ENCODE measurements around the gene OSGIN1. TPM values are rescaled to one million over a fixed set of nuclear protein-coding genes. Genes with fewer than 3 reads are reported as not detected.

Gene OSGIN1
- total RNA-seq, 2 experiments from 2014 or later: 0.24 to 0.26 TPM

DNA sequence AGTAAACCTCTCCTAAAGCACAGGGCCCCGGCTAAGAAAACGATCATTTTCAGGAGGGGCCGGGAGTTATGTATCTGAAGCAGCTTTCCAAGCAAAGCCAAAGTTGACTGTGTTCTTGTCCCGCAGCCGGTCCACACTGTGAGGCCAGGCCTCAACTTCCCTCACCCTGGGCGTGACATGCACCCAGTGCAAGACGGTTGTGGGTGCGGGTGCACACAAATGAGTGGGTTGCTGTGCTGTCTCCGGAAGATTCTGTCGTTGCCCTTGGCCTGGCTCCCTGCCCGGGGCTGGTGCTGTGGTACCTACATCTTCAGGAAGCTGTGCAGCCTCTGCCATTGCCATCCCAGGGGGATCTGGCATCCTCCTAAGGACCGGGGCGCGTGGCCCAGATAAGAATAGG, 37.5 kb upstream of the OSGIN1 start:
- CTCF ChIA-PET: interaction anchor here (1.4 kb wide), 1 partner anchor 12 kb away, joined by 3 read pairs; no protein-coding TSS in a partner anchor
- Mint-ChIP-seq H3K27ac (no peak overlapping the region), H3K36me3 (ENCODE audit: low read depth) (peaks cover 40% of the 10 kb centered on the region), H3K4me3 (no peak overlapping the region), H3K4me1 (ENCODE audit: low read depth) (no peaks in the 10 kb centered on the region), H3K27me3 (ENCODE audit: low read depth) (no peaks in the 10 kb centered on the region), H3K9me3 (ENCODE audit: insufficient read depth) (no peaks in the 10 kb centered on the region)
- POLR2A ChIA-PET: no interaction called here
- DNase-seq (no peak), ATAC-seq (no peak)

DNA sequence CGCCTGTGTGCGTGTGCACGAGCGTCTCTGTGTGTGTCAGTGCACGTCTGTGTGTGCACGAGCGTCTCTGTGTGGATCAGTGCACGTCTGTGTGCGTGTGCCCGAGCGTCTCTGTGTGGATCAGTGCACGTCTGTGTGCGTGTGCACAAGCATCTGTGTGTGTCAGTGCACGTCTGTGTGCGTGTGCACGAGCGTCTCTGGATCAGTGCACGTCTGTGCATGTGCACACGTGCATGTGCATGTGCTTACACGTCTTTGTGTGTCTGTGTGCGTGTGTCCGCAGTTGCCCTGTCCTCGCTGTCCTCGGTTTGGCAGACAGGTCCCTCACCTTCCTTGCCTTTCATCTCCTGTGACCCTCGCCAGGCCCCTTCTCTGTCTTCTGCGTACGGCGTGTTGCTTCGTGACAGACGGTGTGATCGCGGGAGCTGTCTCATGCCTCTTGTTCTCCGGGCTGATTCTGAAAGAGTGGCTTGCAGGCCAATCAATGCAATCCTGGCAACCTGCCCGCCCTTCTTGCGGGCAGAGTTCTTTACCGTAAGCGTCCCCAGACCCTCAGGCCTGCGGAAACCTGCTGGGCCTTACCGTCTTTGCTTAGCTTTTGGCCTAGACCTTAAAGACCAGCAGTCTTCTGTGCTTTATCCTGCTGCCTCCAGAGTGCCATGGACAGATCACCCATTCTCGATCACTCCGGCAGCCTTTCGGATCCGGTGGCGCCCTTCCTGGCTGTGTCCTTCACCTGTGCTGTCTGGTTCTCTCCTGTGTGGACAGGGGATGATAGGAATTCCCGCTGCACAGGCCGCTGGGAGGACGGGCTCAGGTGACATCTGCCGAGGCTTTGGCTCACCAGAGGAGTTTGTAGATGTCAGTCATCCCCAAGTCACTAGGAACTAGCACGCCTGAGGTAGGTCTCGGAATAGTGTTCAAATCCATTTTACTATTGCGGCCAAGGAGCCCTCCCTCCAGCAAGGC, 35.6 kb upstream of the OSGIN1 start:
- Mint-ChIP-seq H3K4me3 (no peak overlapping the region), H3K27ac (no peak overlapping the region)
- CTCF ChIA-PET: no interaction called here

DNA sequence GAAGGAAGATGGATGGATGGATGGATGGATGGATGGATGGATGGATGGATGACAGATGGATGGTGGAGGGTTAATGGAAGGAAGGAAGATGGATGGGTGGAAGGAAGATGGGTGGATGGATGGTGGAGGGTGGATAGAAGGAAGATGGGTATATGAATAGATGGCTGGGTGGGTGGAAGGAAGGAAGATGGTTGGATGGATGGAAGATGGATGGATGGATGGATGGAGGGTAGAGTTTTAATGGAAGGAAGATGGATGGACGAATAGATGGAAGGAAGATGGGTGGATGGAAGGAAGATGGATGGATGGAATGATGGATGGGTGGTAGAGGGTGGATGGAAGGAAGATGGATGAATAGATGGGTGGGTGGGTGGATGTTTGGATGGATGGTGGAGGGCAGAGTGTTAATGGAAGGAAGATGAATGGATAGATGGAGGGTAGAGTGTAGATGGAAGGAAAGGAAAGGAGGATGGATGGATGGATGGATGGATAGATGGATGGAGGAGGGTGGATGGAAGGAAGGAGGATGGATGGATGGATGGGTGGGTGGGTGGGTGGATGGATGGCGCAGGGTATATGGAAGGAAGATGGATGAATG, 32.0 kb upstream of the OSGIN1 start:
- no peak overlapping the region for H3K4me3 Mint-ChIP-seq
- no peak for DNase-seq
- ChIA-PET POLR2A (no interaction called here), CTCF (no interaction called here)
- H3K27ac Mint-ChIP-seq: no peak overlapping the region
- H3K9me3 Mint-ChIP-seq (ENCODE audit: insufficient read depth): no peaks in the 10 kb centered on the region
- H3K36me3 Mint-ChIP-seq (ENCODE audit: low read depth): peaks cover 29% of the 10 kb centered on the region
- no peaks in the 10 kb centered on the region for H3K27me3 Mint-ChIP-seq (ENCODE audit: low read depth)
- no peak for ATAC-seq
- no peaks in the 10 kb centered on the region for H3K4me1 Mint-ChIP-seq (ENCODE audit: low read depth)

More for the DNA sequence above, 35.6 kb upstream of the OSGIN1 start:
- no peak for ATAC-seq
- POLR2A ChIA-PET: no interaction called here
- Mint-ChIP-seq H3K4me1 (ENCODE audit: low read depth) (no peaks in the 10 kb centered on the region), H3K27me3 (ENCODE audit: low read depth) (no peaks in the 10 kb centered on the region), H3K36me3 (ENCODE audit: low read depth) (peaks cover 40% of the 10 kb centered on the region), H3K9me3 (ENCODE audit: insufficient read depth) (no peaks in the 10 kb centered on the region)
- DNase-seq: no peak

DNA sequence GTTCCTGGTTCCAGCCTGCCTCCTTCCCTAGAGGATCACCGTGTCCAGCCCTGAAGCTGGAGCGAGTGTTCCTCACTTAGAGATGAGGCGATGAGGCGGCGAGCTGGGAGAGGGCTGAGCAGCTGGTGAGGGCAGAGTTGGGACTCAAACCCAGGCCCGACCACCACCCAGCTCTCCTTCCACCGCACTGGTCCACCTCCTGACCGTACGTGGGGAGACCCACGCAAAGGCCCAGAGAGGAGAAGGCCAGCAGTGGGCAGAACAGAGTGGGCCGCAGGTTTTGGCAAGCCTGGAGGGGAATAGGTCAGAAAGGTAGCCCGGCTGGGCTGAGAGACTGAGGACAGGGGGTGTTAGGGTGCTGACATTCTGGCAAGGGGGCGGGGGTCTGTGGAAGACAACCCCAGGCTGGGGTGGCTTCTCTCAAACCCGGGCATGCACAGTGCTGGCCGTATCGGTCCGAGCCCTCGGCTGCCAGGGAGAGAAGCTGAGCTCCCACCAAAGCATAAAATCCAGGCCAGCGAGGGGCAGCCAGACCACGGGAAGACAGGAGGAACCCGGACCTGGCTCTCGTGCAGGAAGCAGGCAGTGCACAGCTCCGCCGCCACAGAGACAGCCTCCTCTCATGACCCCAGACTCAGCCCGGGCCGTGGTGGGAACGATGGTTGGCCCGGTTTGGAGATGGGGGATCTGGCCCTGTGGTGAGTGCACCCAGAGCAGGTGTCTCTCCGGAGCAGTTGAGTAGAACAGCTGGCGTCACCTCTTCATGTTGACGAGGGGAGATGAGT, 29.3 kb upstream of the OSGIN1 start:
- ChIA-PET CTCF (no interaction called here), POLR2A (interaction anchor here (1.1 kb wide), 1 partner anchor 24 kb away, joined by 4 read pairs; no protein-coding TSS in a partner anchor)
- DNase-seq (no peak), ATAC-seq (no peak)
- no peak overlapping the region for H3K4me3 Mint-ChIP-seq
- H3K9me3 Mint-ChIP-seq (ENCODE audit: insufficient read depth): no peaks in the 10 kb centered on the region
- peaks cover 10% of the 10 kb centered on the region for H3K36me3 Mint-ChIP-seq (ENCODE audit: low read depth)
- no peaks in the 10 kb centered on the region for H3K27me3 Mint-ChIP-seq (ENCODE audit: low read depth)
- no peak overlapping the region for H3K27ac Mint-ChIP-seq
- H3K4me1 Mint-ChIP-seq (ENCODE audit: low read depth): no peaks in the 10 kb centered on the region

DNA sequence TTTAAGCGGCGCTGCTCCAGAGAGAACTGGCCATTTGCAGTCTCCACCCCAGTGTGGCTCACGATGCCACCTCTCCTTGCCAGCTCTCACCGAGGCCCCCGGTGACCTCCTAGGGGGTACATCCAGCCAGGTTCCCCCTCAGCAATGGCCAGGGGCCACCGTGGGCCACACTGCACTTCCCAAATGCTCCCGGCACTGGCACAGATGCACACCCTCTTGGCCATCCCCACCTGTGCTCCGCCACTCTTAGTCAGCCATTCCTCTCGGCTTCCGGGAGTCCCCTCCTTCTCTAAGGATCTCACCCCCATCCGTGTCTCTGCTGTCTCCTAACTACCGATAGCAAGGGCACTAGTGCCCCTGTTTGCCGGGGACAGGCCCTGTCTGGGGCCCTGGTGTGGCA, 28.4 kb upstream of the OSGIN1 start:
- ChIA-PET POLR2A (no interaction called here), CTCF (interaction anchor here (1.1 kb wide), 1 partner anchor 98 kb away, joined by 5 read pairs; no protein-coding TSS in a partner anchor)
- H3K27ac Mint-ChIP-seq: no peak overlapping the region
- H3K36me3 Mint-ChIP-seq (ENCODE audit: low read depth): peaks cover 2% of the 10 kb centered on the region
- H3K4me1 Mint-ChIP-seq (ENCODE audit: low read depth): no peaks in the 10 kb centered on the region
- no peaks in the 10 kb centered on the region for H3K27me3 Mint-ChIP-seq (ENCODE audit: low read depth)
- H3K4me3 Mint-ChIP-seq: no peak overlapping the region
- ATAC-seq: no peak
- DNase-seq: no peak
- no peaks in the 10 kb centered on the region for H3K9me3 Mint-ChIP-seq (ENCODE audit: insufficient read depth)

DNA sequence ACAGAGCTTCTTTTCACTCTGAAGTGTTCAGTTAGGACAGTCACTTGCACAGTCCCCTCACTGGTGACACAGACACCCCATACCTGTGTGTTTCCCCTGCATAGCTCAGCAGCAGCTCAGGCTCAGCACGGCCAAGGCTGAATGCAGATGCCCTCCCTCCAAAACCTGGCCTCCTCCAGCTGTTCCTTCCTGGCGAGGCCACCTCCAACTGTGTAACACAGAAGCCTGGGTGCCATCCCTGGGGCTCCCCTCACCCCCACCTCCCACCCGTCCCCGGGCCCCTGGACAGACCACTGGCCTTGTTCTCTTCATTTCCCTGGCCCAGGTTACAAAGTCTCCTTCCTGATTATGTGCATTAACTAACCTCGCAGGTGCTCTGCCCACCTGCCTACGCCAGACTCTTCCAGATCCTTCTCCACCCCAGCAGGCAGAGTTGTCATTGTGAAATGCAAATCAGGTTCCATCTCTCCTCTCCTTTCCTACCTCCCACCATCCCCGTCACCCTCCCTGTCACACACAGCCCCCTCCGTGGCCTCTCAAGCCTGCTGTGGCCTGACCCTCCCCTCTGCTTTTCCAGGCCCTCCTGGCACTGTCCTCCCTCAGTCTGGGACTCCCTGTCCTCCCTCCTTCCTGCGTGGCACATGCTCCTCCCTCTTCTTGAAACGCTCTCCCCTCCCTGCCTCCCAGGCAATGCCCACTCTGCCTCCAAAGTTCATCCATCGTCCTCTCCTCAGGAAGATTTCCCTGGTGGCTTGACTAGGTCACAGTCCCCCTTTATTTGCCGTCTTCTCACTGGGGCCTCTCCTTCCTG, 27.7 kb upstream of the OSGIN1 start:
- DNase-seq: no peak
- H3K9me3 Mint-ChIP-seq (ENCODE audit: insufficient read depth): no peaks in the 10 kb centered on the region
- no peak overlapping the region for H3K4me3 Mint-ChIP-seq
- H3K36me3 Mint-ChIP-seq (ENCODE audit: low read depth): no peaks in the 10 kb centered on the region
- no peaks in the 10 kb centered on the region for H3K4me1 Mint-ChIP-seq (ENCODE audit: low read depth)
- ChIA-PET CTCF (interaction anchor here (1.1 to 1.3 kb wide), 3 partner anchors 14 to 98 kb away, joined by 3 to 5 read pairs (median 4); no protein-coding TSS in a partner anchor), POLR2A (no interaction called here)
- no peaks in the 10 kb centered on the region for H3K27me3 Mint-ChIP-seq (ENCODE audit: low read depth)
- no peak overlapping the region for H3K27ac Mint-ChIP-seq
- ATAC-seq: no peak

DNA sequence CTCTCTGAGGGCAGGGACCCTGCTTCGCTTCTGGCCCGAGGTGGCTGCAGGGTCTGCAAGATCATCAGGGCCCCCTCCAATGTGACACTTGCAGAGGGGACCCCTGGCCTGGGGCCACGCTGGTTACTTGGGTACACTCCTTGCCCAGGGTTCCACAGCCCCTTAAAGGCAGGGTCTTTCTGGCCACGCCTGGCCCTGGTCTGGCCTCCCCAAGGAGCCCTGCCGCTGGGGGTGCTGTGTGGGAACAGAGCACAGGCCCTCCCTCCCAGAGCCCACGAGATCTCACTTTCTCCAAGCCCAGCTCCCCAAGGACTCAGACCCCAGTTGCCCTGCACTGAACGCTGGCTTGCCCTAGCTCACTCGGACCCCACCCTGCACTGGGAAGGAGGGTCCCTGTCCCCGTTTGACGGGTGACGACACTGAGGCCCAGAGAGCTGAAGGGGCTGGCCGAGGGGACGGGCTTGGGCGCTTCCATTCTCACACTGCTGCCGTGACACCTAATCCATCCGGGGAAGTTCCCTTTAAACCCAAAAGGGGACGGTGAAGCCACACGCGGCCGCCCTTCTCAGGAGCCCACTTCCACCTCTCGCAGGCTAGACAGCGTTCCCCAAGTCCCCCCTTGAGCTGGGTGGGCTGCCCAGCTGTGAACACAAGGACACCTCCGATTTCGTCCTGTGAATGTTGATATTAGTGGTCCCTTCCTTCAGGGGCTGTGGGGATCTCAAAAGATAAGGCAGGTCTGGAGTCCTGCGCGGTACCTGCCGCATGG, 26.9 kb upstream of the OSGIN1 start:
- ChIA-PET POLR2A (no interaction called here), CTCF (interaction anchor here (1.0 to 1.9 kb wide), 6 partner anchors 11 to 129 kb away, joined by 3 to 8 read pairs (median 3); no protein-coding TSS in a partner anchor)
- DNase-seq: no peak
- no peaks in the 10 kb centered on the region for H3K9me3 Mint-ChIP-seq (ENCODE audit: insufficient read depth)
- no peaks in the 10 kb centered on the region for H3K27me3 Mint-ChIP-seq (ENCODE audit: low read depth)
- no peak overlapping the region for H3K27ac Mint-ChIP-seq
- no peak overlapping the region for H3K4me3 Mint-ChIP-seq
- no peaks in the 10 kb centered on the region for H3K36me3 Mint-ChIP-seq (ENCODE audit: low read depth)
- H3K4me1 Mint-ChIP-seq (ENCODE audit: low read depth): no peaks in the 10 kb centered on the region
- no peak for ATAC-seq

DNA sequence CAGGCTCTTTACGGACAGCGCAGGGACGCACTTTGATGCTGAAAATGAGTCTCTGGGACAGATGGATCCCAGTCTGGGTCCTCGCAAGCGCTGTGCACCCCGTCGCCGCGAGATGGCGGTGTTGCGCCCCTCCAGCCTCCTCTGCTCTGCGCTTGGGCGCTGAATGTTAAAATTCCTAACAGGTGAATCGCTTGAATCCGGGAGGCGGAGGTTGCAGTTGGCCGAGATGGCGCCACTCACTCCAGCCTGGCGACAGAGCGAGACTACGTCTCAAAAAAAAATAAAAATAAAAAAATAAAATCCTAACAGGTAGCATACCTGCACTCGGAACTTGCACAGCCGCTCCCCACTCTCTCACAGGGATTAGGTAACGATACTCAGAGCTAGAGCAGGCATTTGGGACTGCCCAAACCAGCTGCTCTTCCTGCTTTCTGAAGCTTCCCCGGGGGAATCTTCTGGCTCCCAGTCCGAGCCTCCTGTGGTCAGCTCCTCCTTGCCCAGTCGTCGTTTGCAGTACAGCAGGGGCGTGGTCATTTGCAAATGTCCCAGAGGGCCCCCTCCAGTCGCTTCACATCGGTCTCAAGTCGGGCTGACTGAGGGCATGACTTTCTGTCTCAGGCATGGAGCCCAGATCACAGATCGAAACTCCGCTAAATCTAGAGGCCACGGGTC, 26.2 kb upstream of the OSGIN1 start:
- Mint-ChIP-seq H3K4me1 (ENCODE audit: low read depth) (no peaks in the 10 kb centered on the region), H3K27ac (no peak overlapping the region), H3K4me3 (no peak overlapping the region), H3K27me3 (ENCODE audit: low read depth) (no peaks in the 10 kb centered on the region), H3K9me3 (ENCODE audit: insufficient read depth) (no peaks in the 10 kb centered on the region), H3K36me3 (ENCODE audit: low read depth) (no peaks in the 10 kb centered on the region)
- ATAC-seq: peak; percentile 78
- ChIA-PET POLR2A (no interaction called here), CTCF (interaction anchor here (0.9 to 1.9 kb wide), 9 partner anchors 12 to 139 kb away, joined by 3 to 8 read pairs (median 3); no protein-coding TSS in a partner anchor)
- DNase-seq: peak; percentile 71

DNA sequence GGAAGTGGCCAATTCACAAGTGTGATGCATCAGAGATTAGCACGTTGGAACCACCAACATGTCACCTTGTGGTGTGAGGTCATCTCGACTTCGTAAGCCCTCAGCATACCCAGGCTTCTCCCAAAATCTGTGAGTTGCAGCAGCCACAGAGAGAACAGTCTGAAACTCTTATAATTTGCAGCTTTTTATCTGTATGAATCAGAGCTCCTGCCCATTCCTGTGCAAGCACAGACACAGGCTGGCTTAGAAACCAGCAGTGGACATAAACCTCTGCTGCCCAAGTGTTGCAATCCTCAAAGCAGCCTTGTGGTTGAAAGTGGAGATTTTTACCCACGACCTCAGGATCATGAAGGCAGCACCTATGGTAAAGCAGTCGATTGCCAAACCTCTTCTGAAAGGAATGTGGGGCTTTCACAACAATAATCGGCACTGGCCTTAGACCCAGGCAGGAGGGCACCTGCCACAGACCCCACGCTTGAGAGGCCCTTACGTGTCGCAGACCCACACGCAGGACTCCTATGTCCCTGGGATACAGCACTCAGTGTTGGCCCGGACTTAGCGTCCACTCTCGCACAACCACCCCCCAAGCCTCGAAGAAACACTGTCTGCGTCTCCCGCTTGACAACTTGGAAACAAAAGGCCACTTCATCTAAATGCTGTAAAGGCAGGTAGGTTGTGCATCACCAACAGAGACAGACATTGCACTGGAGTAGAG, 24.5 kb upstream of the OSGIN1 start:
- Mint-ChIP-seq H3K4me3 (no peak overlapping the region), H3K27ac (no peak overlapping the region), H3K9me3 (ENCODE audit: insufficient read depth) (no peaks in the 10 kb centered on the region), H3K36me3 (ENCODE audit: low read depth) (no peaks in the 10 kb centered on the region), H3K4me1 (ENCODE audit: low read depth) (no peaks in the 10 kb centered on the region), H3K27me3 (ENCODE audit: low read depth) (no peaks in the 10 kb centered on the region)
- no peak for DNase-seq
- ATAC-seq: no peak
- ChIA-PET CTCF (interaction anchor here (0.7 to 1.6 kb wide), 3 partner anchors 12 to 138 kb away, joined by 3 to 7 read pairs (median 3); no protein-coding TSS in a partner anchor), POLR2A (no interaction called here)

Data from activated CD8-positive, alpha-beta T cell treated with anti-CD3 and anti-CD28 coated beads, Interleukin-2, amount 10 ng/mL, durations not matched to agents 7 days and 5 days (primary cell).